ENCODE data around the gene SYNE1. TPM values are rescaled to one million over a fixed set of nuclear protein-coding genes. Genes with fewer than 3 reads are reported as not detected.

The SYNE1 gene
- total and polyA plus RNA-seq, 4 donors: 10.2 to 105 (median 24.5) TPM

- Histone ChIP-seq H3K4me1 (ENCODE audit: control insufficient read depth in 4 of 4, insufficient read depth in 4 of 4, low read length in 3 of 4) (peaks cover 0 to 15% (median 8%) of the 10 kb centered on the region in 4 donors), H3K36me3 (ENCODE audit: control insufficient read depth in 4 of 4, insufficient read depth in 3 of 4, low read depth in 1 of 4, low read length in 3 of 4) (no peaks in the 10 kb centered on the region), H3K4me3 (ENCODE audit: low read depth in 1 of 3, low read length in 3 of 3) (no peak overlapping the region), H3K27me3 (ENCODE audit: control insufficient read depth in 4 of 4, insufficient read depth in 4 of 4, low read length in 3 of 4) (peaks cover 0 to 3% (median 0%) of the 10 kb centered on the region in 4 donors), H3K9me3 (ENCODE audit: control insufficient read depth in 4 of 4, low read length in 3 of 4) (no peaks in the 10 kb centered on the region), H3K27ac (ENCODE audit: low read depth in 1 of 2, low read length in 2 of 2) (no peak overlapping the region), H3K9ac (ENCODE audit: low read depth in 1 of 2, low read length in 2 of 2) (no peak overlapping the region)
- 76% methylated on average over 2 of the region's 2 CpGs for WGBS
- DNase-seq (ENCODE audit: low spot score): no peak
- TF ChIP-seq EGR1 (IDR thresholded peaks at IDR 0.05; ENCODE audit: low read depth in 2 of 2) (no peak), GABPA (IDR thresholded peaks at IDR 0.05 in 1 of 2, conservative IDR thresholded peaks at IDR 0.05 in 1 of 2) (no peak), TAF1 (conservative IDR thresholded peaks at IDR 0.05) (no peak), FOXA2 (IDR thresholded peaks at IDR 0.05) (no peak), NR2F2 (IDR thresholded peaks at IDR 0.05) (no peak)
These were observed 4.9 kb downstream of the SYNE1 start for GRCh38 chr6:152632121-152632782.

DNA sequence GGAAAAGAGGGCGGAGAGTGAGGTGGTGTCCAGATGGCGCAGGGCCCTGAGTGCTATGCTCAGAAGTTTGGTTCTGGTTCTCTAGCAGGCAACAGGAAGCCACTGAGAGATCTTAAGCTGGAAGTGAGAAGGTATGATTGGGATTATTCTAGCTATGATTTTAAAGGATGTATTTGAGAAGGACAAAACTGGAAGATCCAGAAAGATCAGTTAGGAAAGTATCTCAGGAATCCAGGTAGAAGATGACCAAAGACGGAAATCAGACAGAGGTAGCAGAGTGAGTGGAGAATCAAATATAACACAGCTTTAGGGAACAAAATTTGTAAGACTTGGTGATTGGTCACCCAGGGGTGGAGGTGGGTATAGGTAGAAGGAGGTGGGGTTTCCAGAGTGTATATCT, 5.8 kb downstream of the SYNE1 start:
- Histone ChIP-seq H3K4me3 (ENCODE audit: low read depth in 1 of 3, low read length in 3 of 3) (no peak overlapping the region), H3K9ac (ENCODE audit: low read depth in 1 of 2, low read length in 2 of 2) (no peak overlapping the region), H3K9me3 (ENCODE audit: control insufficient read depth in 4 of 4, low read length in 3 of 4) (no peaks in the 10 kb centered on the region), H3K27ac (ENCODE audit: low read depth in 1 of 2, low read length in 2 of 2) (no peak overlapping the region), H3K36me3 (ENCODE audit: control insufficient read depth in 4 of 4, insufficient read depth in 3 of 4, low read depth in 1 of 4, low read length in 3 of 4) (no peaks in the 10 kb centered on the region), H3K4me1 (ENCODE audit: control insufficient read depth in 4 of 4, insufficient read depth in 4 of 4, low read length in 3 of 4) (peaks cover 0 to 7% (median 3%) of the 10 kb centered on the region in 4 donors), H3K27me3 (ENCODE audit: control insufficient read depth in 4 of 4, insufficient read depth in 4 of 4, low read length in 3 of 4) (peaks cover 0 to 3% (median 0%) of the 10 kb centered on the region in 4 donors)
- no peak for DNase-seq (ENCODE audit: low spot score)
- no peak for TF ChIP-seq ZBTB33 (IDR thresholded peaks at IDR 0.05)
- TF ChIP-seq RXRA (IDR thresholded peaks at IDR 0.05): no peak
- no peak for TF ChIP-seq ATF3 (IDR thresholded peaks at IDR 0.05)
- TF ChIP-seq TAF1 (conservative IDR thresholded peaks at IDR 0.05): no peak
- no peak for TF ChIP-seq NR2F2 (IDR thresholded peaks at IDR 0.05)
- TF ChIP-seq HNF4G (IDR thresholded peaks at IDR 0.05): no peak
- TF ChIP-seq, protein P1, sequence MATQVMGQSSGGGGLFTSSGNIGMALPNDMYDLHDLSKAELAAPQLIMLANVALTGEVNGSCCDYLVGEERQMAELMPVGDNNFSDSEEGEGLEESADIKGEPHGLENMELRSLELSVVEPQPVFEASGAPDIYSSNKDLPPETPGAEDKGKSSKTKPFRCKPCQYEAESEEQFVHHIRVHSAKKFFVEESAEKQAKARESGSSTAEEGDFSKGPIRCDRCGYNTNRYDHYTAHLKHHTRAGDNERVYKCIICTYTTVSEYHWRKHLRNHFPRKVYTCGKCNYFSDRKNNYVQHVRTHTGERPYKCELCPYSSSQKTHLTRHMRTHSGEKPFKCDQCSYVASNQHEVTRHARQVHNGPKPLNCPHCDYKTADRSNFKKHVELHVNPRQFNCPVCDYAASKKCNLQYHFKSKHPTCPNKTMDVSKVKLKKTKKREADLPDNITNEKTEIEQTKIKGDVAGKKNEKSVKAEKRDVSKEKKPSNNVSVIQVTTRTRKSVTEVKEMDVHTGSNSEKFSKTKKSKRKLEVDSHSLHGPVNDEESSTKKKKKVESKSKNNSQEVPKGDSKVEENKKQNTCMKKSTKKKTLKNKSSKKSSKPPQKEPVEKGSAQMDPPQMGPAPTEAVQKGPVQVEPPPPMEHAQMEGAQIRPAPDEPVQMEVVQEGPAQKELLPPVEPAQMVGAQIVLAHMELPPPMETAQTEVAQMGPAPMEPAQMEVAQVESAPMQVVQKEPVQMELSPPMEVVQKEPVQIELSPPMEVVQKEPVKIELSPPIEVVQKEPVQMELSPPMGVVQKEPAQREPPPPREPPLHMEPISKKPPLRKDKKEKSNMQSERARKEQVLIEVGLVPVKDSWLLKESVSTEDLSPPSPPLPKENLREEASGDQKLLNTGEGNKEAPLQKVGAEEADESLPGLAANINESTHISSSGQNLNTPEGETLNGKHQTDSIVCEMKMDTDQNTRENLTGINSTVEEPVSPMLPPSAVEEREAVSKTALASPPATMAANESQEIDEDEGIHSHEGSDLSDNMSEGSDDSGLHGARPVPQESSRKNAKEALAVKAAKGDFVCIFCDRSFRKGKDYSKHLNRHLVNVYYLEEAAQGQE (IDR thresholded peaks at IDR 0.05): no peak
- no peak for TF ChIP-seq FOXA2 (IDR thresholded peaks at IDR 0.05)
- TF ChIP-seq GABPA (IDR thresholded peaks at IDR 0.05 in 1 of 2, conservative IDR thresholded peaks at IDR 0.05 in 1 of 2): no peak
- TF ChIP-seq FOXA1 (IDR thresholded peaks at IDR 0.05): no peak
- TF ChIP-seq SP1 (IDR thresholded peaks at IDR 0.05): no peak
- TF ChIP-seq MAX (IDR thresholded peaks at IDR 0.05): no peak
- 95% methylated on average over 3 of the region's 3 CpGs for WGBS
